CD14-positive monocyte (primary cell): ENCODE results near the gene TXNL1. TPM values are rescaled to one million over a fixed set of nuclear protein-coding genes. Genes with fewer than 3 reads are reported as not detected.

Source experiments
- DNase-seq, 3 donors: peaks; one replicate each; pipeline ENCODE4 v3.0.0-alpha.2; 2011 to 2022
- H2AFZ ChIP-seq: 2 replicates; pipeline ENCODE4 v1.6.0; 2012; ENCODE audit warnings: mild to moderate bottlenecking, low read depth, low read length, inconsistent platforms; ENCODE audit not compliant: insufficient read depth, poor library complexity, severe bottlenecking
- H3K27ac ChIP-seq, 2 donors: 1 replicate in 1 of 2; 2 replicates in 1 of 2; pipeline ENCODE4 v1.5.1; 2012 to 2013; ENCODE audit warnings: low read length in 2 of 2, control low read depth in 1 of 2, inconsistent platforms in 1 of 2, low read depth in 1 of 2, mild to moderate bottlenecking in 1 of 2
- H3K27me3 ChIP-seq, 2 donors: one replicate each; pipeline versions ENCODE4 v1.6.0 to v1.6.1; 2011 to 2013; ENCODE audit warnings: low read length in 2 of 2; ENCODE audit not compliant: control insufficient read depth in 2 of 2, insufficient read depth in 2 of 2
- H3K36me3 ChIP-seq, 2 donors: replicated peaks in 1 of 2; 1 replicate in 1 of 2; 2 replicates in 1 of 2; pipeline versions ENCODE4 v1.5.1 to v1.6.1; 2012 to 2013; ENCODE audit warnings: low read length in 2 of 2, control low read depth in 1 of 2, inconsistent platforms in 1 of 2, mild to moderate bottlenecking in 1 of 2; ENCODE audit not compliant: insufficient read depth in 2 of 2, control insufficient read depth in 1 of 2
- H3K4me1 ChIP-seq, 2 donors: 1 replicate in 1 of 2; 2 replicates in 1 of 2; pipeline versions ENCODE4 v1.5.1 to v1.6.1; 2012 to 2013; ENCODE audit warnings: low read length in 2 of 2, control low read depth in 1 of 2, inconsistent platforms in 1 of 2, mild to moderate bottlenecking in 1 of 2, moderate library complexity in 1 of 2; ENCODE audit not compliant: insufficient read depth in 2 of 2, control insufficient read depth in 1 of 2
- H3K4me2 ChIP-seq: replicated peaks from 2 replicates; pipeline ENCODE3; 2012; ENCODE audit warnings: low read length, moderate library complexity, mild to moderate bottlenecking; ENCODE audit not compliant: poor library complexity, severe bottlenecking; ENCODE audit errors: extremely low read depth
- H3K4me3 ChIP-seq, 3 experiments: fragments of 200-600 bp in 1 of 3; sonication (generic) in 1 of 3; replicated peaks in 1 of 3; 1 replicate in 2 of 3; 2 replicates in 1 of 3; pipeline ENCODE4 v1.5.1; 2011 to 2013; ENCODE audit warnings: low read length in 3 of 3, mild to moderate bottlenecking in 3 of 3, control low read depth in 2 of 3, low read depth in 2 of 3, inconsistent platforms in 1 of 3, moderate library complexity in 1 of 3
- H3K79me2 ChIP-seq: 2 replicates; pipeline ENCODE4 v1.6.0; 2012; ENCODE audit warnings: mild to moderate bottlenecking, control low read depth, inconsistent platforms, low read length, moderate library complexity; ENCODE audit not compliant: insufficient read depth
- H3K9ac ChIP-seq: 2 replicates; pipeline ENCODE4 v1.6.0; 2017; ENCODE audit warnings: low read length, mild to moderate bottlenecking; ENCODE audit not compliant: insufficient read depth, poor library complexity, severe bottlenecking
- H3K9me3 ChIP-seq, 2 donors: replicated peaks in 1 of 2; 1 replicate in 1 of 2; 2 replicates in 1 of 2; pipeline versions ENCODE4 v1.5.1 to v1.6.1; 2012 to 2013; ENCODE audit warnings: low read length in 2 of 2, control low read depth in 1 of 2; ENCODE audit not compliant: control insufficient read depth in 1 of 2, insufficient read depth in 1 of 2
- H4K20me1 ChIP-seq: 2 replicates; pipeline ENCODE4 v1.6.0; 2012; ENCODE audit warnings: mild to moderate bottlenecking, low read length, control low read depth, moderate library complexity; ENCODE audit not compliant: insufficient read depth
- H3K27ac Mint-ChIP-seq, 7 donors: one replicate each; pipeline ENCODE4 v1.8.0; 2020; ENCODE audit warnings: mild to moderate bottlenecking in 7 of 7, mixed read lengths in 7 of 7, moderate library complexity in 6 of 7, inconsistent platforms in 2 of 7
- H3K27me3 Mint-ChIP-seq, 3 donors: one replicate each; pipeline ENCODE4 v1.8.0; 2021 to 2022; ENCODE audit warnings: low read depth in 3 of 3, mild to moderate bottlenecking in 3 of 3, mixed read lengths in 3 of 3, moderate library complexity in 3 of 3, inconsistent platforms in 1 of 3
- H3K36me3 Mint-ChIP-seq, 2 donors: one replicate each; pipeline ENCODE4 v1.8.0; 2020; ENCODE audit warnings: mixed read lengths in 2 of 2, inconsistent platforms in 1 of 2, mild to moderate bottlenecking in 1 of 2
- H3K4me1 Mint-ChIP-seq: one replicate; pipeline ENCODE4 v1.8.0; 2020; ENCODE audit warnings: mild to moderate bottlenecking, mixed read lengths
- H3K4me3 Mint-ChIP-seq, 2 donors: one replicate each; pipeline ENCODE4 v1.8.0; 2020; ENCODE audit warnings: mild to moderate bottlenecking in 2 of 2, mixed read lengths in 2 of 2, moderate library complexity in 1 of 2
- H3K9me3 Mint-ChIP-seq, 7 donors: one replicate each; pipeline ENCODE4 v1.8.0; 2020 to 2022; ENCODE audit warnings: mixed read lengths in 7 of 7, mild to moderate bottlenecking in 6 of 7, moderate library complexity in 6 of 7, inconsistent platforms in 2 of 7
- WGBS: methylation state at CpG from one replicate; pipeline ENCODE4 v1.1.5; 2013; ENCODE audit warnings: missing lambda C conversion rate; ENCODE audit not compliant: insufficient coverage; 5-methylcytosine and 5-hydroxymethylcytosine counted together
- intact Hi-C, 2 donors: fragments of 100-400 bp; cut with micrococcal nuclease; formaldehyde crosslinking; loops; one replicate each; pipeline versions ENCODE4 v1.15.0 to v1.15.1; 2023
- polyA plus RNA-seq, 3 donors: library from polyadenylated mRNA; depleted of rRNA in 1 of 3; unstranded in 2 of 3; stranded (reverse) in 1 of 3; fragments of 300-500 nt in 2 of 3; fragments of >200 nt in 1 of 3; fragmentation: Illumina TruSeq in 2 of 3; gene quantifications; 1 replicate in 2 of 3; 2 replicates in 1 of 3; pipeline ENCODE4 v1.2.3, GENCODE V29; 2012 to 2021
- TF ChIP-seq, protein P1 (sequence below): fragments of 200-600 bp; IDR thresholded peaks from one replicate; pipeline ENCODE4 v1.8.0; 2022; ENCODE audit warnings: antibody characterized with exemption, mild to moderate bottlenecking

TXNL1 gene
- polyA plus RNA-seq, 3 donors: 22.3 to 80.4 (median 77.8) TPM

DNA sequence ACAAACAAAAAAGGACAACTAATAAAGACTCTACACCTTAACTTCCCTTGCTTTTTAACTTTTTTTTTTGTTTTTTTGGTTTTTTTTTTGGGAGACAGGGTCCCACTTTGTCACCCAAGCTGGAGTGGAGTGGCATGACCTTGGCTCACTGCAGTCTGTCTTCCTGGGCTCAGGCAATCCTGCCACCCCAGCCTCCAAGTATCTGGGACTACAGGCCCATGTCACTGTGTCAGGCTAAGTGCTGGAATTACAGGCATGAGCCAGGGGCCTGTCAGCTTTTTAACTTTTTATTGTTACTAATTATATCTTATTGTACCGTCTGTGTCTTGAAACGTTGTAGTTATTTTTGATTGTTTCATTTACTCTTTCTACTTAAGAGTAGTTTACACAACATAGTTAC is 38.2 kb upstream of the TXNL1 start:
- DNase-seq: no peak
- TF ChIP-seq, protein P1, sequence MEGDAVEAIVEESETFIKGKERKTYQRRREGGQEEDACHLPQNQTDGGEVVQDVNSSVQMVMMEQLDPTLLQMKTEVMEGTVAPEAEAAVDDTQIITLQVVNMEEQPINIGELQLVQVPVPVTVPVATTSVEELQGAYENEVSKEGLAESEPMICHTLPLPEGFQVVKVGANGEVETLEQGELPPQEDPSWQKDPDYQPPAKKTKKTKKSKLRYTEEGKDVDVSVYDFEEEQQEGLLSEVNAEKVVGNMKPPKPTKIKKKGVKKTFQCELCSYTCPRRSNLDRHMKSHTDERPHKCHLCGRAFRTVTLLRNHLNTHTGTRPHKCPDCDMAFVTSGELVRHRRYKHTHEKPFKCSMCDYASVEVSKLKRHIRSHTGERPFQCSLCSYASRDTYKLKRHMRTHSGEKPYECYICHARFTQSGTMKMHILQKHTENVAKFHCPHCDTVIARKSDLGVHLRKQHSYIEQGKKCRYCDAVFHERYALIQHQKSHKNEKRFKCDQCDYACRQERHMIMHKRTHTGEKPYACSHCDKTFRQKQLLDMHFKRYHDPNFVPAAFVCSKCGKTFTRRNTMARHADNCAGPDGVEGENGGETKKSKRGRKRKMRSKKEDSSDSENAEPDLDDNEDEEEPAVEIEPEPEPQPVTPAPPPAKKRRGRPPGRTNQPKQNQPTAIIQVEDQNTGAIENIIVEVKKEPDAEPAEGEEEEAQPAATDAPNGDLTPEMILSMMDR: no peak
- Histone ChIP-seq H3K79me2 (peaks cover 12% of the 10 kb centered on the region), H4K20me1 (no peaks in the 10 kb centered on the region), H3K4me3 (no peak overlapping the region), H3K4me1 (no peaks in the 10 kb centered on the region), H2AFZ (no peak overlapping the region), H3K9ac (no peak overlapping the region), H3K4me2 (no peak overlapping the region), H3K27ac (no peak overlapping the region), H3K9me3 (no peaks in the 10 kb centered on the region), H3K27me3 (no peaks in the 10 kb centered on the region), H3K36me3 (peaks cover 21 to 58% of the 10 kb centered on the region in 2 donors)
- Mint-ChIP-seq H3K27me3 (no peaks in the 10 kb centered on the region), H3K36me3 (peaks cover 45 to 53% of the 10 kb centered on the region in 2 donors), H3K4me3 (no peak overlapping the region), H3K27ac (peak overlapping the region in 1 of 7 donors; percentile 68), H3K4me1 (no peaks in the 10 kb centered on the region), H3K9me3 (peaks cover 0 to 5% (median 1%) of the 10 kb centered on the region in 7 donors)
- intact Hi-C loops: no loop called here
- no CpG with 5 or more reads among the region's 2 CpGs for WGBS

- no peaks in the 10 kb centered on the region for H3K9me3 ChIP-seq
- Mint-ChIP-seq H3K9me3 (peaks cover 0 to 5% (median 1%) of the 10 kb centered on the region in 7 donors), H3K36me3 (peaks cover 36 to 38% of the 10 kb centered on the region in 2 donors), H3K4me1 (peaks cover 2% of the 10 kb centered on the region), H3K4me3 (no peak overlapping the region), H3K27ac (no peak overlapping the region), H3K27me3 (no peaks in the 10 kb centered on the region)
- intact Hi-C loops: no loop called here
- H3K36me3 ChIP-seq: peaks cover 13 to 36% of the 10 kb centered on the region in 2 donors
- no peak overlapping the region for H3K9ac ChIP-seq
- no peak overlapping the region for H3K4me3 ChIP-seq
- no peaks in the 10 kb centered on the region for H3K4me1 ChIP-seq
- no peak overlapping the region for H2AFZ ChIP-seq
- no CpG with 5 or more reads among the region's 3 CpGs for WGBS
- no peak overlapping the region for H3K4me2 ChIP-seq
- no peak overlapping the region for H3K27ac ChIP-seq
- peaks cover 11% of the 10 kb centered on the region for H4K20me1 ChIP-seq
- TF ChIP-seq, protein P1: no peak
- no peaks in the 10 kb centered on the region for H3K27me3 ChIP-seq
- peaks cover 34% of the 10 kb centered on the region for H3K79me2 ChIP-seq
- no peak for DNase-seq
Observed at GRCh38 chr18:56672981-56673380, 34.6 kb upstream of the TXNL1 start.
